GM23248 (cell line): ENCODE results near the gene POLRMT.

Experiments used
- EZH2 ChIP-seq: fragments of 200-600 bp; sonication (generic); IDR thresholded peaks from 2 replicates; pipeline ENCODE4 v1.6.1; 2018; ENCODE audit warnings: antibody characterized with exemption, mild to moderate bottlenecking; ENCODE audit not compliant: insufficient read depth, poor library complexity, severe bottlenecking
- EZH2phosphoT487 ChIP-seq: fragments of 200-600 bp; sonication (generic); IDR thresholded peaks from 2 replicates; pipeline ENCODE4 v1.6.1; 2018; ENCODE audit warnings: antibody characterized with exemption, moderate library complexity, mild to moderate bottlenecking, low read depth; ENCODE audit not compliant: insufficient read depth

DNA sequence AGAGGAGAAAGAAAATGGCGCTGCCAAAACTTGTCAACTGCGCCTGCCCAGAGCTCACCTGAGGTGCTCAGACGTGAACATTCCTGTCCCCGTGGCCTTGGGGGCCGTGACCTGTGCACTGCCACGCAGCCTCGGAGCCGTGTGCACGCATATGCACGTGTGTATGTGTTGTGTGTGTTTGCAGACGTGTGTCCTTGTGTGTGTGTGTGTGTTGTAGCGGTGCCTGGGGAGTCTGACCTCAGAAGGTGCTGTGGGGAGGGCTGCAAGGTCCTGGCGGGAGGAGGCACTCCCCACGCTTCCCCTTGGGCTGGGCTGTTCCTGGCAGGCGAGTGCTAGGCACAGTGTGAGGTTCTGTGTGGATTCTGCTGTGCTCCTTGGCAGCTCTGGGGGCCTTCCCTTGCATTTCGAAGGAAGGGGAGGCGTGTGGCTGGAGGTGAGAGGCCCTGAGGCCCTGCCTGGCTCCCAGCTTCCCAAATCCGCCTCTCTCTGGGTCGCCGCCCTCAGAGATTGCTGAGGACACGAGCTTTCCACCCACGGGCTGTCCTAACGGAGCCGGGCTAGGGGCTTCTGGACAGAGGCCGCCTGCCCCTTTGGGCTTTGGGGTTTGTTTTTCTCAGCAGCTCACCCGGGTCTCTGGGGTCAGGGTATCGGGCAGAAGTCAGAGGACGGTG is 56.4 kb downstream of the POLRMT start:
- TF ChIP-seq EZH2 = no peak
- TF ChIP-seq EZH2phosphoT487 = no peak
